Measurements from ENCODE around the gene NLRC5.
A peak's percentile ranks its signal among the peaks of the same experiment; 100 is the strongest.

Gene NLRC5

GRCh38 chr16:57089406-57089805, 100.0 kb downstream of the NLRC5 start:
- H3K4me1 ChIP-seq (ENCODE audit: control insufficient read depth, insufficient read depth, low read length): no peaks in the 10 kb centered on the region; the same call in 1 of the 2 replicates
- H3K4me3 ChIP-seq (ENCODE audit: low read depth, low read length): no peak overlapping the region
- H3K9me3 ChIP-seq (ENCODE audit: control insufficient read depth, insufficient read depth, low read depth, low read length): no peaks in the 10 kb centered on the region
- H3K27ac ChIP-seq (ENCODE audit: extremely low read depth, low read depth, low read length): no peak overlapping the region
- ChIA-PET POLR2A (no interaction called here), CTCF (no interaction called here)
- no peak for TF ChIP-seq ZNF623 (tag by site-specific recombination; IDR thresholded peaks at IDR 0.05)
- no peak for TF ChIP-seq ZNF596 (tag by site-specific recombination; IDR thresholded peaks at IDR 0.05)
- no peak for TF ChIP-seq ZNF221 (tag by site-specific recombination; IDR thresholded peaks at IDR 0.05; ENCODE audit: borderline replicate concordance)
- no peak for TF ChIP-seq ZNF138 (tag by site-specific recombination; IDR thresholded peaks at IDR 0.05; ENCODE audit: borderline replicate concordance)
- no peak for TF ChIP-seq ZNF302 (tag by site-specific recombination; IDR thresholded peaks at IDR 0.05; ENCODE audit: low read depth)
- no peak for TF ChIP-seq ZBTB44 (tag by site-specific recombination; IDR thresholded peaks at IDR 0.05)
- no peak for TF ChIP-seq ZNF37A (tag by site-specific recombination; IDR thresholded peaks at IDR 0.05)
- no peak for TF ChIP-seq ZNF239 (tag by site-specific recombination; IDR thresholded peaks at IDR 0.05)
- TF ChIP-seq PRDM10 (tag by site-specific recombination; IDR thresholded peaks at IDR 0.05): no peak
- no peak for TF ChIP-seq ZNF2 (tag by site-specific recombination; IDR thresholded peaks at IDR 0.05)
- TF ChIP-seq ZNF350 (tag by site-specific recombination; IDR thresholded peaks at IDR 0.05): no peak
- TF ChIP-seq ZNF555 (tag by site-specific recombination; conservative IDR thresholded peaks at IDR 0.05): no peak
- no peak for TF ChIP-seq ZNF670 (tag by site-specific recombination; IDR thresholded peaks at IDR 0.05; ENCODE audit: low read depth)
- no peak for TF ChIP-seq ZNF19 (tag by site-specific recombination; IDR thresholded peaks at IDR 0.05; ENCODE audit: low read depth)
- no peak for TF ChIP-seq ZNF24 (tag by site-specific recombination; IDR thresholded peaks at IDR 0.05)
- TF ChIP-seq ATF2 (tag by site-specific recombination; IDR thresholded peaks at IDR 0.05; ENCODE audit: low read depth): no peak
- TF ChIP-seq ZNF157 (tag by site-specific recombination; IDR thresholded peaks at IDR 0.05): no peak
- H3K36me3 ChIP-seq (ENCODE audit: control insufficient read depth in 2 of 2, insufficient read depth in 1 of 2, low read length in 2 of 2): no peaks in the 10 kb centered on the region

- H3K36me3 ChIP-seq (ENCODE audit: control insufficient read depth in 2 of 2, insufficient read depth in 1 of 2, low read length in 2 of 2): no peaks in the 10 kb centered on the region
- ChIA-PET CTCF (interaction anchor here (0.6 to 3.2 kb wide), 9 partner anchors 10 to 131 kb away, joined by 3 to 13 read pairs (median 4); partner anchors contain the start of genes PSME3IP1 and RSPRY1), POLR2A (interaction anchor here (0.6 to 2.1 kb wide), 3 partner anchors 12 to 154 kb away, joined by 3 to 6 read pairs (median 4); partner anchors contain the start of genes ARL2BP, PSME3IP1 and RSPRY1)
- H3K4me3 ChIP-seq (ENCODE audit: low read depth, low read length): peak overlapping the region; percentile 64
- peak overlapping the region; percentile 60; the same call in 1 of the 2 replicates for H3K27ac ChIP-seq (ENCODE audit: extremely low read depth, low read depth, low read length)
- no peaks in the 10 kb centered on the region; the same call in 1 of the 2 replicates for H3K4me1 ChIP-seq (ENCODE audit: control insufficient read depth, insufficient read depth, low read length)
- H3K9me3 ChIP-seq (ENCODE audit: control insufficient read depth, insufficient read depth, low read depth, low read length): no peaks in the 10 kb centered on the region
- TF ChIP-seq KLF17 (tag by site-specific recombination; IDR thresholded peaks at IDR 0.05) (0 out of 2 replicates have a peak, but pooled peaks have one; percentile 30), KLF8 (tag by site-specific recombination; IDR thresholded peaks at IDR 0.05) (no peak; the same call in 1 of the 2 replicates), ZXDB (tag by site-specific recombination; IDR thresholded peaks at IDR 0.05) (peak; percentile 44; the same call in 1 of the 2 replicates), ZNF26 (tag by site-specific recombination; IDR thresholded peaks at IDR 0.05) (no peak), ZNF555 (tag by site-specific recombination; conservative IDR thresholded peaks at IDR 0.05) (no peak), ZNF707 (tag by site-specific recombination; IDR thresholded peaks at IDR 0.05) (no peak), ZEB2 (tag by site-specific recombination; IDR thresholded peaks at IDR 0.05) (peak; percentile 24; the same call in 1 of the 2 replicates), ZNF404 (tag by site-specific recombination; IDR thresholded peaks at IDR 0.05) (no peak), ZNF10 (tag by site-specific recombination; IDR thresholded peaks at IDR 0.05) (0 out of 2 replicates have a peak, but pooled peaks have one; percentile 30), FEZF1 (tag by site-specific recombination; IDR thresholded peaks at IDR 0.05) (peak; percentile 64)
Measured at GRCh38 chr16:57091200-57091974, 102.0 kb downstream of the NLRC5 start.
